ENCODE data around the gene DMRTC2.

DMRTC2 gene

DNA sequence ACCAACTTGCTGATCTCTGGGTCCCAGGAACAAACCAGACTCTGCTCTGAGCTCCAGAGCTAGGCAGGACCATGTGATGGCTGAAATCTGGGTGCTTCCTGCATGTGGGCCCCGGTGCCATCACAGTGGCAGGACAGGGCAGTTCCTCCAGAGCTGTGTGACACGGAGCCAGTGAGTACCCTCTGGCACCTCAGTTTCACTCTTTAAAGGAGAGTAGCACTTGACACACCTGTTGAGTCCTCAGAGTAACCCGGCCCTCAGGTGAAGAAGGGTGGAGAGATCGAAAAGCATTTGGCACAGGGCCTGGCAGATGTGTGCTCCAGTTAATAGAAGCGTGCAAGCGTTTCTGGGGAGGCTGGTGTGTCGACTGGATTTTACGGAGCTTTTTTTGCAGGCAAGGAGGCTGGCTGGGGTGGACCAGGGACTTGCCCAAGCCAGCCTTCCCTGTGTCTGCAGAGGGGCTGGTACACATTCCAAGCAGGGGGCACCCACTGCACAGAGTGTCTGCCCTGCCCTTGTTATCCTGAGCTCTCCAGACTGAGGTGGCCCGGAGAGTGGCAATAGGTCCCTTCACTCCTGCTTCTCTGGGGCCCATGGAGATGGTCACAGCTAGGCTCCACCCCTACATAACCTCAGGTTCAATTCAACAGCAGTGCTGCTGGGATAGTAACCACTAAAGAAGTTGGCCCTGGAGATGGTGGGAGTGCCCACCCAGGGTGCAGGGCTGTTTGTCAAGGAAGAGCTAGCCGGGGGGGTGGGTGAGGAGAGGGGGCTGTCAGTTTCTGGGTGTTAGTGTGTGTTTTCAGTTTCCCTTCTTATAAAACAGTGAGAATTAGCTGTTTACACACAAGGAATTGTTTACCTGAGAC is 23.5 kb downstream of the DMRTC2 start:
- Histone ChIP-seq H3K4me3 (ENCODE audit: low read length) (peak overlapping the region; percentile 29), H4K20me1 (ENCODE audit: control insufficient read depth, insufficient read depth, low read depth, low read length) (peaks cover 16% of the 10 kb centered on the region; the same call in 1 of the 2 replicates)

DNA sequence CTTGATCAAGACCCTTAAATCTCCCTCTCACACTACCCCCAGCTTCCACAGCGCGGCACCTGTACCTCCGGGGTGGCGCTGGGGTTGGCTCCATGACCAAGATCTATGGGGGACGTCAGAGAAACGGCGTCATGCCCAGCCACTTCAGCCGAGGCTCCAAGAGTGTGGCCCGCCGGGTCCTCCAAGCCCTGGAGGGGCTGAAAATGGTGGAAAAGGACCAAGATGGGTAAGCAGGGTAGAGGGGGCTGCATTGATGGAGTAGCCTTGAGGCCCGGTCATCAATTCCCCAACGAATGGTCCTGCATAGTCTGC is 24.1 kb downstream of the DMRTC2 start:
- Histone ChIP-seq H3K9me2 (replicated peaks; ENCODE audit: control insufficient read depth, low read length) (no peaks in the 10 kb centered on the region), H3F3A (ENCODE audit: control insufficient read depth, insufficient read depth) (peaks cover 87% of the 10 kb centered on the region), H3K4me1 (ENCODE audit: control insufficient read depth, low read length) (peaks cover 98% of the 10 kb centered on the region), H3K36me3 (ENCODE audit: control insufficient read depth, low read length) (peaks cover 89% of the 10 kb centered on the region), H3K79me2 (ENCODE audit: control insufficient read depth, low read length) (peaks cover 50% of the 10 kb centered on the region), H3K27me3 (ENCODE audit: control insufficient read depth, low read length) (no peaks in the 10 kb centered on the region), H3K4me3 (ENCODE audit: low read length) (peak overlapping the region; percentile 29; the same call in 1 of the 2 replicates), H3K9me3 (ENCODE audit: control insufficient read depth, insufficient read depth, low read length) (no peaks in the 10 kb centered on the region), H4K20me1 (ENCODE audit: control insufficient read depth, insufficient read depth, low read depth, low read length) (peaks cover 14% of the 10 kb centered on the region; the same call in 1 of the 2 replicates), H3K4me2 (ENCODE audit: low read length) (peak overlapping the region; percentile 59), H3K27ac (ENCODE audit: low read depth, low read length) (peak overlapping the region; percentile 99)
- TF ChIP-seq EZH2phosphoT487 (IDR thresholded peaks at IDR 0.05; ENCODE audit: borderline replicate concordance, low read length): no peak
- TF ChIP-seq, protein P1, sequence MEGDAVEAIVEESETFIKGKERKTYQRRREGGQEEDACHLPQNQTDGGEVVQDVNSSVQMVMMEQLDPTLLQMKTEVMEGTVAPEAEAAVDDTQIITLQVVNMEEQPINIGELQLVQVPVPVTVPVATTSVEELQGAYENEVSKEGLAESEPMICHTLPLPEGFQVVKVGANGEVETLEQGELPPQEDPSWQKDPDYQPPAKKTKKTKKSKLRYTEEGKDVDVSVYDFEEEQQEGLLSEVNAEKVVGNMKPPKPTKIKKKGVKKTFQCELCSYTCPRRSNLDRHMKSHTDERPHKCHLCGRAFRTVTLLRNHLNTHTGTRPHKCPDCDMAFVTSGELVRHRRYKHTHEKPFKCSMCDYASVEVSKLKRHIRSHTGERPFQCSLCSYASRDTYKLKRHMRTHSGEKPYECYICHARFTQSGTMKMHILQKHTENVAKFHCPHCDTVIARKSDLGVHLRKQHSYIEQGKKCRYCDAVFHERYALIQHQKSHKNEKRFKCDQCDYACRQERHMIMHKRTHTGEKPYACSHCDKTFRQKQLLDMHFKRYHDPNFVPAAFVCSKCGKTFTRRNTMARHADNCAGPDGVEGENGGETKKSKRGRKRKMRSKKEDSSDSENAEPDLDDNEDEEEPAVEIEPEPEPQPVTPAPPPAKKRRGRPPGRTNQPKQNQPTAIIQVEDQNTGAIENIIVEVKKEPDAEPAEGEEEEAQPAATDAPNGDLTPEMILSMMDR (IDR thresholded peaks at IDR 0.05; ENCODE audit: low read depth, low read length, poor library complexity, severe bottlenecking): no peak

More for the DNA sequence above, 23.5 kb downstream of the DMRTC2 start:
- H3K79me2 ChIP-seq (ENCODE audit: control insufficient read depth, low read length): peaks cover 55% of the 10 kb centered on the region
- peaks cover 91% of the 10 kb centered on the region for H3F3A ChIP-seq (ENCODE audit: control insufficient read depth, insufficient read depth)
- peak overlapping the region; percentile 99 for H3K27ac ChIP-seq (ENCODE audit: low read depth, low read length)
- H3K4me2 ChIP-seq (ENCODE audit: low read length): peak overlapping the region; percentile 59
- peaks cover 98% of the 10 kb centered on the region for H3K4me1 ChIP-seq (ENCODE audit: control insufficient read depth, low read length)
- peaks cover 94% of the 10 kb centered on the region for H3K36me3 ChIP-seq (ENCODE audit: control insufficient read depth, low read length)
- no peaks in the 10 kb centered on the region for H3K9me3 ChIP-seq (ENCODE audit: control insufficient read depth, insufficient read depth, low read length)
- no peaks in the 10 kb centered on the region for H3K27me3 ChIP-seq (ENCODE audit: control insufficient read depth, low read length)
- H3K9me2 ChIP-seq (replicated peaks; ENCODE audit: control insufficient read depth, low read length): no peaks in the 10 kb centered on the region
- TF ChIP-seq, protein P1 (IDR thresholded peaks at IDR 0.05; ENCODE audit: low read depth, low read length, poor library complexity, severe bottlenecking): no peak
- no peak for TF ChIP-seq EZH2phosphoT487 (IDR thresholded peaks at IDR 0.05; ENCODE audit: borderline replicate concordance, low read length)

DNA sequence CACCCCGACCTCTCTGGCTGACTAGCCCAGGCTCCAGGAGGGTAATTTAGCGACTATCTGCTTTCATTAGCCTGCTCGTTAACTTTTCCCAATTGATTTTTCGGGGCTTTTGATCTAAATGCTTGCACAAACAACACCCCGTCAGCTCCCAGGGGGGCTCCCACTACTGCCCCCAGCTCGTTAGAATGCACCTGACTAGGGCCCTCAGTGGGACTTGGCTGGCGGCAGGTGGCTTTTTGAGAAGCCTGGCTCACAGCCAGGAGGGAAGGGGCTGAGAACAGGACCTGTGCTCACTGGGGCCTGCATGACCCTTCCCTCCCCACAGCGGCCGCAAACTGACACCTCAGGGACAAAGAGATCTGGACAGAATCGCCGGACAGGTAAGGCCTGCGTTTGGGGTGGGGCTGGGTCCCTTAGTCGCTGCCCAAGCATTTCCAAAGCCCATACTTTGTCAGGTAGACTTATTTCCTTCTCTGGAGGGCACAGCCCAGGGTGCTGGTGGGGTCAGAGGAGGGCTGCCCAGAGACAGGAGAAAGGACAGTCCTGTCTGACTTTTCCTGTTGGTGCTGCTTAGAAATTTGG is 24.6 kb downstream of the DMRTC2 start:
- TF ChIP-seq, protein P1 (IDR thresholded peaks at IDR 0.05; ENCODE audit: low read depth, low read length, poor library complexity, severe bottlenecking): no peak
- TF ChIP-seq EZH2phosphoT487 (IDR thresholded peaks at IDR 0.05; ENCODE audit: borderline replicate concordance, low read length): no peak
- Histone ChIP-seq H3F3A (ENCODE audit: control insufficient read depth, insufficient read depth) (peaks cover 83% of the 10 kb centered on the region), H3K27me3 (ENCODE audit: control insufficient read depth, low read length) (no peaks in the 10 kb centered on the region), H3K36me3 (ENCODE audit: control insufficient read depth, low read length) (peaks cover 84% of the 10 kb centered on the region), H3K4me2 (ENCODE audit: low read length) (peak overlapping the region; percentile 59), H3K79me2 (ENCODE audit: control insufficient read depth, low read length) (peaks cover 44% of the 10 kb centered on the region), H3K9me3 (ENCODE audit: control insufficient read depth, insufficient read depth, low read length) (no peaks in the 10 kb centered on the region), H3K27ac (ENCODE audit: low read depth, low read length) (peak overlapping the region; percentile 99), H3K9me2 (replicated peaks; ENCODE audit: control insufficient read depth, low read length) (no peaks in the 10 kb centered on the region), H4K20me1 (ENCODE audit: control insufficient read depth, insufficient read depth, low read depth, low read length) (peaks cover 8% of the 10 kb centered on the region; the same call in 1 of the 2 replicates), H3K4me3 (ENCODE audit: low read length) (peak overlapping the region; percentile 29; the same call in 1 of the 2 replicates), H3K4me1 (ENCODE audit: control insufficient read depth, low read length) (peaks cover 98% of the 10 kb centered on the region)

Data from DOHH2 (cell line).